ENCODE measurements around the gene SPSB1.

- TF ChIP-seq CTCF (optimal IDR thresholded peaks at IDR 0.05 in 1 of 3, IDR thresholded peaks at IDR 0.05 in 1 of 3, conservative IDR thresholded peaks at IDR 0.05 in 1 of 3; ENCODE audit: extremely low read depth in 1 of 3, insufficient read depth in 2 of 3, low read length in 3 of 3) (no peak), EZH2 (IDR thresholded peaks at IDR 0.05; ENCODE audit: low read length) (no peak)
Observed at GRCh38 chr1:9303916-9304315, 11.2 kb downstream of the SPSB1 start.

Measured in keratinocyte (primary cell).